Measurements from ENCODE around the gene SUCO. TPM values are rescaled to one million over a fixed set of nuclear protein-coding genes. Genes with fewer than 3 reads are reported as not detected.

The SUCO gene
- polyA plus RNA-seq, 2 of the 4 experiments (the other 2 are of a cell fraction): 10.3 to 21.8 TPM

- no peak for DNase-seq (ENCODE audit: low read depth in 1 of 2, low spot score in 1 of 2)
- Histone ChIP-seq H3K4me2 (no peak overlapping the region), H3K27ac (no peak overlapping the region), H3K4me1 (no peaks in the 10 kb centered on the region), H3K4me3 (no peak overlapping the region), H3K9me3 (no peaks in the 10 kb centered on the region; the same call in 2 of the 3 replicates)
- no peak for ATAC-seq
- FAIRE-seq: no peak
- ChIA-PET POLR2A (no interaction called here), CTCF (interaction anchor here (0.9 kb wide), 1 partner anchor 62 kb away, joined by 3 read pairs; no protein-coding TSS in a partner anchor)
- TF ChIP-seq PHF8 (IDR thresholded peaks at IDR 0.05; ENCODE audit: borderline replicate concordance, low read depth) (no peak), ELK1 (IDR thresholded peaks at IDR 0.05; ENCODE audit: low read depth, low read length) (no peak), E2F6 (IDR thresholded peaks at IDR 0.05; ENCODE audit: borderline replicate concordance, low read depth) (no peak), ZC3H11A (IDR thresholded peaks at IDR 0.05) (no peak), USF2 (IDR thresholded peaks at IDR 0.05) (no peak), MAFK (IDR thresholded peaks at IDR 0.05; ENCODE audit: partially characterized antibody) (no peak), EHMT2 (IDR thresholded peaks at IDR 0.05; ENCODE audit: low read depth) (no peak), CBX8 (IDR thresholded peaks at IDR 0.05) (no peak), HOXA7 (CRISPR knock-in tag; IDR thresholded peaks at IDR 0.05) (no peak), TP53 (CRISPR knock-in tag; IDR thresholded peaks at IDR 0.05) (no peak), JUN (IDR thresholded peaks at IDR 0.05) (no peak), ZNF302 (CRISPR knock-in tag; IDR thresholded peaks at IDR 0.05) (no peak)
Observed at GRCh38 chr1:172512591-172512990, 20.4 kb upstream of the SUCO start.

- no peak overlapping the region for H3K4me2 ChIP-seq
- ATAC-seq: no peak
- ChIA-PET CTCF (interaction anchor here (0.9 kb wide), 1 partner anchor 63 kb away, joined by 3 read pairs; no protein-coding TSS in a partner anchor), POLR2A (no interaction called here)
- H3K9me3 ChIP-seq: no peaks in the 10 kb centered on the region; the same call in 2 of the 3 replicates
- DNase-seq (ENCODE audit: low read depth in 1 of 2, low spot score in 1 of 2): no peak
- H3K4me3 ChIP-seq: no peak overlapping the region
- TF ChIP-seq E2F6 (IDR thresholded peaks at IDR 0.05; ENCODE audit: borderline replicate concordance, low read depth): no peak
- no peak for TF ChIP-seq PHF8 (IDR thresholded peaks at IDR 0.05; ENCODE audit: borderline replicate concordance, low read depth)
- no peak for TF ChIP-seq CBX8 (IDR thresholded peaks at IDR 0.05)
- no peak for TF ChIP-seq BCL3 (IDR thresholded peaks at IDR 0.05)
- TF ChIP-seq EHMT2 (IDR thresholded peaks at IDR 0.05; ENCODE audit: low read depth): no peak
- no peak for TF ChIP-seq ZFP36 (IDR thresholded peaks at IDR 0.05; ENCODE audit: borderline replicate concordance, partially characterized antibody)
- H3K4me1 ChIP-seq: no peaks in the 10 kb centered on the region
- no peak overlapping the region for H3K27ac ChIP-seq
- FAIRE-seq: no peak
Observed at GRCh38 chr1:172513479-172513878, 19.5 kb upstream of the SUCO start.

GRCh38 chr1:172514108-172514507 is 18.8 kb upstream of the SUCO start:
- H3K4me1 ChIP-seq: no peaks in the 10 kb centered on the region
- ChIA-PET CTCF (no interaction called here), POLR2A (no interaction called here)
- no peak overlapping the region for H3K4me2 ChIP-seq
- no peaks in the 10 kb centered on the region; the same call in 2 of the 3 replicates for H3K9me3 ChIP-seq
- 59% methylated on average over 3 of the region's 3 CpGs for WGBS (ENCODE audit: missing lambda C conversion rate)
- H3K4me3 ChIP-seq: no peak overlapping the region
- H3K27ac ChIP-seq: no peak overlapping the region
- no peak for DNase-seq (ENCODE audit: low read depth in 1 of 2, low spot score in 1 of 2)
- no peak for FAIRE-seq
- no peak for ATAC-seq
- no peak for TF ChIP-seq KDM5A (IDR thresholded peaks at IDR 0.05)
- TF ChIP-seq RARB (CRISPR knock-in tag; IDR thresholded peaks at IDR 0.05): no peak
- TF ChIP-seq HOXA7 (CRISPR knock-in tag; IDR thresholded peaks at IDR 0.05): no peak
- TF ChIP-seq CHD4 (IDR thresholded peaks at IDR 0.05; ENCODE audit: borderline replicate concordance): no peak
- TF ChIP-seq MAFK (IDR thresholded peaks at IDR 0.05; ENCODE audit: partially characterized antibody): no peak
- no peak for TF ChIP-seq RAD21 (conservative IDR thresholded peaks at IDR 0.05 in 1 of 2, IDR thresholded peaks at IDR 0.05 in 1 of 2)
- no peak for TF ChIP-seq HMGXB4 (CRISPR knock-in tag; IDR thresholded peaks at IDR 0.05; ENCODE audit: borderline replicate concordance)
- TF ChIP-seq CTCF (IDR thresholded peaks at IDR 0.05): no peak
- no peak for TF ChIP-seq EHMT2 (IDR thresholded peaks at IDR 0.05; ENCODE audit: low read depth)
- no peak for TF ChIP-seq MAX (IDR thresholded peaks at IDR 0.05)
- no peak for TF ChIP-seq FOSB (CRISPR knock-in tag; IDR thresholded peaks at IDR 0.05)
- no peak for TF ChIP-seq USF2 (IDR thresholded peaks at IDR 0.05)
- no peak for TF ChIP-seq TFCP2L1 (CRISPR knock-in tag; IDR thresholded peaks at IDR 0.05)

Measured in A549 (cell line).